ENCODE measurements around the gene PBX3. TPM values are rescaled to one million over a fixed set of nuclear protein-coding genes. Genes with fewer than 3 reads are reported as not detected.

Gene PBX3
- total RNA-seq, 1 experiment from 2014 or later: 46.0 TPM

GRCh38 chr9:125950880-125951471 lies 203.8 kb downstream of the PBX3 start:
- peak overlapping the region in 1 of 2 experiments; percentile 21; a peak in 1 of 5 replicates for H3K4me3 Mint-ChIP-seq
- Histone ChIP-seq H3K14ac (ENCODE audit: insufficient read depth, low read length) (no peak overlapping the region), H4K5ac (ENCODE audit: insufficient read length, low read depth, low read length) (no peak overlapping the region), H3T11ph (ENCODE audit: low read length) (no peak overlapping the region), H3K27ac (ENCODE audit: insufficient read length, low read depth, low read length) (peak overlapping the region; percentile 47), H3K79me2 (ENCODE audit: insufficient read depth, low read length) (no peaks in the 10 kb centered on the region), H2BK120ac (ENCODE audit: low read depth, low read length, poor library complexity, severe bottlenecking) (no peak overlapping the region), H3K23ac (ENCODE audit: insufficient read length, low read depth, low read length) (no peak overlapping the region), H4K20me1 (ENCODE audit: control insufficient read depth, insufficient read depth, insufficient read length) (no peaks in the 10 kb centered on the region), H2AK5ac (ENCODE audit: insufficient read length, low read length) (no peak overlapping the region), H3K18ac (ENCODE audit: insufficient read length, low read depth, low read length) (no peak overlapping the region), H3K79me1 (ENCODE audit: insufficient read depth, low read depth, low read length, poor library complexity, severe bottlenecking) (no peaks in the 10 kb centered on the region), H2BK5ac (ENCODE audit: insufficient read length, low read length) (no peak overlapping the region), H3K27me3 (ENCODE audit: insufficient read depth, low read length) (no peaks in the 10 kb centered on the region), H3K56ac (ENCODE audit: insufficient read length, low read depth, low read length) (no peak overlapping the region), H2AFZ (ENCODE audit: low read length) (no peak overlapping the region), H2BK12ac (ENCODE audit: insufficient read length, low read depth, low read length) (no peak overlapping the region), H4K8ac (replicated peaks; ENCODE audit: insufficient read length, low read depth, low read length) (no peak overlapping the region), H3K4me1 (ENCODE audit: insufficient read depth, low read length) (peaks cover 3% of the 10 kb centered on the region; the same call in 1 of the 2 replicates), H3K9ac (ENCODE audit: extremely low read depth, insufficient read length, low read length) (no peak overlapping the region), H3K4ac (ENCODE audit: low read depth, low read length) (no peak overlapping the region), H3K4me2 (ENCODE audit: insufficient read depth, insufficient read length, low read length) (peak overlapping the region; percentile 23), H4K91ac (ENCODE audit: insufficient read length, low read depth, low read length) (no peak overlapping the region), H3K9me3 (ENCODE audit: control insufficient read depth, low read depth, low read length) (no peaks in the 10 kb centered on the region), H3K23me2 (ENCODE audit: insufficient read length, low read depth, low read length, poor library complexity, severe bottlenecking) (no peaks in the 10 kb centered on the region), H2BK20ac (ENCODE audit: low read depth, low read length, poor library complexity, severe bottlenecking) (no peak overlapping the region), H2BK15ac (ENCODE audit: low read depth, low read length) (no peak overlapping the region)
- TF ChIP-seq CTCF (conservative IDR thresholded peaks at IDR 0.05): peak; percentile 35; the same call in 2 of the 3 replicates
- H3K27me3 Mint-ChIP-seq (ENCODE audit: low read depth): no peaks in the 10 kb centered on the region
- H3K4me1 Mint-ChIP-seq: peaks cover 50% of the 10 kb centered on the region in 2 experiments
- no CpG with 5 or more reads among the region's 4 CpGs for WGBS (ENCODE audit: extremely low coverage, insufficient read length, low lambda C conversion rate)
- peaks cover 8 to 11% of the 10 kb centered on the region in 2 experiments for H3K9me3 Mint-ChIP-seq
- peak overlapping the region; percentile 97 to 99 (median 97) for H3K27ac Mint-ChIP-seq
- peaks cover 10 to 13% (median 10%) of the 10 kb centered on the region in 3 experiments; a peak in 6 of 7 replicates for H3K36me3 Mint-ChIP-seq (ENCODE audit: insufficient read depth in 1 of 3, low read depth in 3 of 3)
- peak; percentile 95 for DNase-seq
